ENCODE data around the gene PHACTR3.

Gene PHACTR3

GRCh38 chr20:59683181-59683580 is 78.8 kb downstream of the PHACTR3 start:
- Histone ChIP-seq H3K27me3 (ENCODE audit: insufficient read depth, poor library complexity, severe bottlenecking) (peaks cover 68% of the 10 kb centered on the region), H3K9me3 (ENCODE audit: severe bottlenecking) (no peaks in the 10 kb centered on the region), H3K4me1 (ENCODE audit: insufficient read depth, poor library complexity, severe bottlenecking) (no peaks in the 10 kb centered on the region), H3K27ac (ENCODE audit: poor library complexity, severe bottlenecking) (no peak overlapping the region), H3K4me3 (ENCODE audit: severe bottlenecking) (no peak overlapping the region), H3K36me3 (ENCODE audit: low read depth) (no peaks in the 10 kb centered on the region)
- DNase-seq (ENCODE audit: low spot score), result peak; percentile 34
- TF ChIP-seq, protein P1, sequence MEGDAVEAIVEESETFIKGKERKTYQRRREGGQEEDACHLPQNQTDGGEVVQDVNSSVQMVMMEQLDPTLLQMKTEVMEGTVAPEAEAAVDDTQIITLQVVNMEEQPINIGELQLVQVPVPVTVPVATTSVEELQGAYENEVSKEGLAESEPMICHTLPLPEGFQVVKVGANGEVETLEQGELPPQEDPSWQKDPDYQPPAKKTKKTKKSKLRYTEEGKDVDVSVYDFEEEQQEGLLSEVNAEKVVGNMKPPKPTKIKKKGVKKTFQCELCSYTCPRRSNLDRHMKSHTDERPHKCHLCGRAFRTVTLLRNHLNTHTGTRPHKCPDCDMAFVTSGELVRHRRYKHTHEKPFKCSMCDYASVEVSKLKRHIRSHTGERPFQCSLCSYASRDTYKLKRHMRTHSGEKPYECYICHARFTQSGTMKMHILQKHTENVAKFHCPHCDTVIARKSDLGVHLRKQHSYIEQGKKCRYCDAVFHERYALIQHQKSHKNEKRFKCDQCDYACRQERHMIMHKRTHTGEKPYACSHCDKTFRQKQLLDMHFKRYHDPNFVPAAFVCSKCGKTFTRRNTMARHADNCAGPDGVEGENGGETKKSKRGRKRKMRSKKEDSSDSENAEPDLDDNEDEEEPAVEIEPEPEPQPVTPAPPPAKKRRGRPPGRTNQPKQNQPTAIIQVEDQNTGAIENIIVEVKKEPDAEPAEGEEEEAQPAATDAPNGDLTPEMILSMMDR (IDR thresholded peaks at IDR 0.05; ENCODE audit: poor library complexity, severe bottlenecking), result no peak
- no peak; the same call in 2 of the 3 replicates for ATAC-seq (ENCODE audit: low read depth)

GRCh38 chr20:59684685-59685242 is 80.4 kb downstream of the PHACTR3 start:
- H3K4me3 ChIP-seq (ENCODE audit: severe bottlenecking), result no peak overlapping the region
- peaks cover 68% of the 10 kb centered on the region for H3K27me3 ChIP-seq (ENCODE audit: insufficient read depth, poor library complexity, severe bottlenecking)
- no peaks in the 10 kb centered on the region for H3K9me3 ChIP-seq (ENCODE audit: severe bottlenecking)
- DNase-seq (ENCODE audit: low spot score), result peak; percentile 69
- ATAC-seq (ENCODE audit: low read depth), result peak; percentile 18; the same call in 1 of the 3 replicates
- no peaks in the 10 kb centered on the region for H3K36me3 ChIP-seq (ENCODE audit: low read depth)
- no peak overlapping the region for H3K27ac ChIP-seq (ENCODE audit: poor library complexity, severe bottlenecking)
- no peaks in the 10 kb centered on the region for H3K4me1 ChIP-seq (ENCODE audit: insufficient read depth, poor library complexity, severe bottlenecking)
- TF ChIP-seq, protein P1 (IDR thresholded peaks at IDR 0.05; ENCODE audit: poor library complexity, severe bottlenecking), result no peak

- no peak for ATAC-seq (ENCODE audit: low read depth)
- TF ChIP-seq, protein P1 (IDR thresholded peaks at IDR 0.05; ENCODE audit: poor library complexity, severe bottlenecking), result no peak
- H3K36me3 ChIP-seq (ENCODE audit: low read depth), result no peaks in the 10 kb centered on the region
- H3K9me3 ChIP-seq (ENCODE audit: severe bottlenecking), result no peaks in the 10 kb centered on the region
- peaks cover 70% of the 10 kb centered on the region for H3K27me3 ChIP-seq (ENCODE audit: insufficient read depth, poor library complexity, severe bottlenecking)
- no peaks in the 10 kb centered on the region for H3K4me1 ChIP-seq (ENCODE audit: insufficient read depth, poor library complexity, severe bottlenecking)
- no peak overlapping the region for H3K27ac ChIP-seq (ENCODE audit: poor library complexity, severe bottlenecking)
- DNase-seq (ENCODE audit: low spot score), result no peak
- no peak overlapping the region for H3K4me3 ChIP-seq (ENCODE audit: severe bottlenecking)
Measured at GRCh38 chr20:59686404-59687346, 82.3 kb downstream of the PHACTR3 start.

DNA sequence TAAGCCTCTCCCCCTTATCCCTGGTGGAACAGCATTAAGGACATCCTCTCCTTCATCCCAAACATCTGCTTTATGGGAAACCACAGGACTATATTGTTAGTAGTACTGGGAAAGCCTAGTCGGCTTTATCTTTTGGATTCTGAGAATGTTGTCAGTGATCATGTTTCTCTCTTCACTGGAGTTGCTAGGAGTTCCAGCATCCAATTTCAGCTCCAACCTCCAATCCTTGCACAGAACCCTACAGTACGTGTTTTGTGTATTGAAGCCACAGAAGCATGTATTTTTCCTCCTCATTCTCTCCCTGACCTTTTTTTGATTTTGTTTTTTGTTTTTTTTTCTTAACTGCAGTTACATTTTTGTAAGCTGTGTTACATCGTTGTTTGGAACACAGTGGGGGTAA is 84.0 kb downstream of the PHACTR3 start:
- TF ChIP-seq, protein P1 (IDR thresholded peaks at IDR 0.05; ENCODE audit: poor library complexity, severe bottlenecking), result no peak
- Histone ChIP-seq H3K27me3 (ENCODE audit: insufficient read depth, poor library complexity, severe bottlenecking) (peaks cover 75% of the 10 kb centered on the region), H3K27ac (ENCODE audit: poor library complexity, severe bottlenecking) (no peak overlapping the region)

More for the DNA sequence above, 84.0 kb downstream of the PHACTR3 start:
- Histone ChIP-seq H3K4me3 (ENCODE audit: severe bottlenecking) (no peak overlapping the region), H3K9me3 (ENCODE audit: severe bottlenecking) (no peaks in the 10 kb centered on the region), H3K4me1 (ENCODE audit: insufficient read depth, poor library complexity, severe bottlenecking) (no peaks in the 10 kb centered on the region), H3K36me3 (ENCODE audit: low read depth) (no peaks in the 10 kb centered on the region)
- no peak for ATAC-seq (ENCODE audit: low read depth)
- DNase-seq (ENCODE audit: low spot score), result no peak
